Measurements from ENCODE around the gene TMEM119.
"Not testable (repeated sequence)": the region's sequence is repeated elsewhere in the genome, so short reads cannot be mapped to it uniquely, and the experiment has no call there.

TMEM119 gene

DNA sequence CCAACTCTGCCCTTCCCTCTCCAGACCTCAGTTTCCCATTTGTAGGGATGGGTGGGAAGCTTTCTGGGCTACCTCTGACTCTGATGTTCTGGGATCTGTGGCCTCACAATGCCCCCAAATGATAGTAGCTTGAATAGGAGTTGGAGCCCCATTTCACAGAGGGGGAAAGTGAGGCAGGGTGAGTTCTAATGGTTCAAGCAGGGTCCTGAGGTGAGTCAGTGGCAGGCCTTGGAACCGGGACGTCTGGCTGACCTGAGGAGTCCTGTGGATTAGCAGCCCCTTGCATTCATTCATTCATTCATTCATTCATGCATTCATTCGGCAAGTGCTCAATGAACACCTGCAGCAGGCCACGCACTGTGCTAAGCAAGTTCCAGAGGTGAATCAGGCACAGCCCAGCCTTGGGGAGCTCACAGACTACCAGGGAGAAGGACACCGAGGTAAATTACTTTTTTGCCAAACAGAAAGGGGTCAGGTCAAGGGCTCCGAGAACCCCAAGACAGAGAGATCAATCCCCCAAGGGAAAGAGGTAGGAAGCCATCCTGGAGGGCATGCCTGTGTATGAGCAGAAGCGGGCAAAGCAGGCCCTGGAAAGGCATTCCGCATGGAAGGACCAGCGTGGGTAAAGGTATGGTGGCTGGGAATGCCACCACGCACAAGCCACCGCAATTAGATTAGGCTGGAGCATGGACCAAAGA is 818 bp upstream of the TMEM119 start:
- DNase-seq, result no peak

GRCh38 chr12:108596854-108597558 is 878 bp downstream of the TMEM119 start:
- no peak for DNase-seq

- DNase-seq, result no peak
Observed at GRCh38 chr12:108595711-108596647, 1.9 kb downstream of the TMEM119 start.

DNA sequence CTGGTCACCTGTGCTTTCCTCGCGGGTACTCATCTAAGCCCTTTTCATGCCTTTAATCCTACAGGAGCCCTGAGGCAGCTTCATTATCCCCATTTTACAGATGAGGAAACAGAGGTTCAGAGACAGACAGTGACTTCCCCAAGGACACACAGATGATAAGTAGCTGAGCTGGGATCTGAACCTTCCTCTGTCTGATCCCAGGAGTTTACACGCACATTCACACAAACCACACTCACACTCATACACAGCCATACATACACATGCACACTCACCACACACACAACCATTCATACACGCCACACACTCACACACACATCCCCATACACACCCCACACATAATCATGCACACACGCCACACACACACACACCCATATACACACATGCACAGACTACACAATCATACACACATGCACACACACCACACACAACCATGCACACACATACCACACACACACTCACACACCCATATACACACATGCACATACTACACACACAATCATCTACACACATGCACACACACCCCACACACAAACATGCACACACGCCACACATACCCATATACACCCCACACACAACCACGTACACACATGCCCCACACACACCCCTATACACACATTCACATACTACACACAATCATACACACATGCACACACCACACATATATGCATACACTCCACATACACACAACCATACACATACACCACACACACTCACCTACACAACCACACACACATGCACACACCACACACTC is 2.7 kb downstream of the TMEM119 start:
- no peak for DNase-seq

GRCh38 chr12:108594323-108594903 is 3.5 kb downstream of the TMEM119 start:
- DNase-seq, result no peak

- no peak for DNase-seq
Observed at GRCh38 chr12:108592033-108592909, 5.6 kb downstream of the TMEM119 start.

DNA sequence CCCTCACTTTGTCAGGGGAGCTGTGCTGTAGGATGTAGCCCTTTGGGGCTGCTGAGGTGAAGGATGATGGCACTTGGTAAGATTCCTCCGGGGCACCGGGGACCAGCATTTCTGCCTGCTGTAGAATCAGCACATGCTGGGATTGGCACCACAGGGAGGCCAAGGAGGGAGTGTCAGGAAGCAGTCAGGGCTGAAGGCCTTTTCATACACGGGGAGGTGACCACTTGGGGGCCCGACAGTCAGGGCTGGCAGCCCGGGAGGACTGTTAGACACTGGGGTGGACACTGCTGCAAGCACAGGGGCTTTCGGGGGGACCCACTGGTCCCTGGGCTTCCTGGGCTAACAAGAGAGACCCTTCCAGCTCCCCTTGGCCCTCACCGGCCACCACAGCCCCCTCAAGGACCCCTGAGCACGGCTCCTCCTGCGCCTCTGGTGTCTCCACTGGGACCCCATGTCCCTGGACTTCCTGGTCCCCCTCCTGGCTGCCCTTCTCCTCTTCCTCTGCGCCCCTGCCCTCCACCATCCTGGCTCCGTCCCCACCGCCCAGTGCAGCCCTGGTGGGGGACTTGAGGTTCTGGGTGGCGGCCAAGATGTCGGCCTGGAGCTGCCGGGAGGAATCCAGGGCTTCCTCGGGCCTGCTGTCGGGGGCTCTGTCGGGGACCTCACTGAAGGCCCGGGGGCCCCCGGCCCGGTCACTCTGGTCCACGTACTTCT is 6.5 kb downstream of the TMEM119 start:
- DNase-seq, result no peak

DNA sequence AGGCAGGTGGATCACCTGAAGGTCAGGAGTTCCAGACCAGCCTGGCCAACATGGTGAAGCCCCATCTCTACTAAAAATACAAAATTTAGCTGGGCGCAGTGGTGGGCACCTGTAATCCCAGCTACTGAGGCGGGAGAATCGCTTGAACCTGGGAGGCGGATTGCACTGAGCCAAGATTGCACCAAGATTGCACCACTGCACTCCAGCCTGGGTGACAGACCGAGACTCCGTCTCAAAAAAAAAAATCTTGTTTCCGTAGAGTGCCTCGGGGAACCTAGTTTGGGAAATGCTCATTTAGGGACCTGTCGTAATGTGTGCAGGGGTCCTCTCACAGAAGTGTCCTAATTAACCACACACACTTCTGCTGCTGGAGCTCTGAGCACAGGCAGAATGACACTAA is 7.4 kb downstream of the TMEM119 start:
- not testable (repeated sequence) for DNase-seq

GRCh38 chr12:108589840-108590229 is 8.0 kb downstream of the TMEM119 start:
- DNase-seq, result no peak

- no peak for DNase-seq
Observed at GRCh38 chr12:108589028-108589839, 8.7 kb downstream of the TMEM119 start.

- DNase-seq, result no peak
Observed at GRCh38 chr12:108587826-108588225, 10.1 kb downstream of the TMEM119 start.

DNA sequence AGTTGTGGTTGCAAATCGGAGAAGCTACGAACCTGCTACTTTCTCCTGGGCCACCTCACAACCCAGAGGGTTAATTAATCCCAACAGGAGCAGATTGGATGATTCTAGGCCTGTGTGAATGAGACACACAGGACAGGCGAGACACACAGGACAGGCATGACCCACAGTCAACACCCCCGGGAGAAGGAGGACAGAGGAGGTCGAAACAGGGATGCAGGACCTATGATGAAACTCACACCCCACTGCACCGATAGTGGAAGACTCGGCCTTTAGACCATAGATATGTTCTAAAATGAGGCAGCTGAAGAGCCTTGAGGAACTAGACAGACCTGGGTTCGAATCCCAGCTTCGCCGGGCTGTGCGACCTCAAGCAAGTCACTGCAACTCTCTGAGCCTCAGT is 11.6 kb downstream of the TMEM119 start:
- DNase-seq, result no peak

GRCh38 chr12:108585864-108586263 is 12.0 kb downstream of the TMEM119 start:
- DNase-seq, result no peak

DNA sequence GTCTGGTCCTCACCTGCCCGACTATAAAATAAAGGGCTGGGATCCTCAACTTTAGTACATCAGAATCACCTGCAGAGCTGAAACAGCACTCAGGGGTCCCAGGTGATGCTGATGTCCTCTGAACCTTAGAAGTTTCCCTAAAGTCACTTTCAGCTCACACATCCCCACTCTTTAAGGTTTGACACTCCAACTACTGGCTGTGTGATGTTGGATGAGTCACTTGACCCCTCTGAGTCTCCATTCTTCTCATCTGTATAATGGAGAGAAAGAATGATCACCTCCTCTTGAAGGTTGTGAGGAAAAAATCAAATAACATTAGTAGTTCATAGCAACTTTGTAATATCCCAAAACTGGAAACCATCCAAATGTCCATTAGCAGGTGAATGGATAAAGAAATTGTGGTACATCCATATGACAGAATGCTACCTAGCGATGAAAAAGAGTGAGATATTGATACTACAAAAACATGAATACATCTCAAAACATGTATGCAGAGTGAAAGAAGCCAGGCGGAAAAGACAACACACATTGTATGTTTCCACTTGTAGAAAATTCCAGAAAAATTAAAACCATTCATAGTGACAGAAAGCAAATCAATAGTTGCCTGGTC is 13.3 kb downstream of the TMEM119 start:
- no peak for DNase-seq

GRCh38 chr12:108583991-108584390 is 13.9 kb downstream of the TMEM119 start:
- no peak for DNase-seq

- no peak for DNase-seq
Observed at GRCh38 chr12:108582978-108583770, 14.7 kb downstream of the TMEM119 start.

DNA sequence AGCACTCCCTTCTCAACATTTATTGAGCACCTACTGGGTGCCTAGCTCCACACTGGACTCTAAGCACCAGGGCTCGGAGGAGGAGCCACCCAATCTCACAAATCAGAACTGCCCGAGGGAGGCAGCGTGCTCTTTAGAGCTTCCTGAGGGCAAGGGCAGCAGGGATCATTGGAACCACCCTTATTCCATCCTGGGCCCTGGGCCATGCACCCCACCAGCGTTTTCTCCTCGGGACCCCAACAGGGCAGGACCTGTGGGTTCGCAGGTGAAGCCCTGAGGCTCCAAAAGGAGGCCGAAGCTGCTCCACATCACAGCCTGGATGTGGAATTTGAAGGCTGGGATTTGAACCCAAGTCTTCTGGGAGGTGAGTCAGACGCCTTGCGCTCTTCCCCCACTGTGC is 15.4 kb downstream of the TMEM119 start:
- no peak for DNase-seq
